Type B pancreatic cell (in vitro differentiated cells): ENCODE measurements around the gene FA2H. TPM values are rescaled to one million over a fixed set of nuclear protein-coding genes. Genes with fewer than 3 reads are reported as not detected.

ENCODE experiments used
- DNase-seq: peaks from one replicate; pipeline ENCODE4 v3.0.0; 2021; ENCODE audit warnings: mixed read lengths; ENCODE audit not compliant: unreplicated experiment; ENCODE audit errors: extremely low spot score
- H3K27ac Mint-ChIP-seq: 2 replicates; pipeline ENCODE4 v1.8.0; 2021; ENCODE audit warnings: mild to moderate bottlenecking, mixed read lengths
- H3K27me3 Mint-ChIP-seq: 2 replicates; pipeline ENCODE4 v1.8.0; 2021; ENCODE audit warnings: mixed read lengths
- H3K36me3 Mint-ChIP-seq: 2 replicates; pipeline ENCODE4 v1.8.0; 2021; ENCODE audit warnings: mixed read lengths
- H3K4me1 Mint-ChIP-seq: one replicate; pipeline ENCODE4 v1.8.0; 2021; ENCODE audit warnings: mixed read lengths; ENCODE audit not compliant: unreplicated experiment
- H3K4me3 Mint-ChIP-seq: 2 replicates; pipeline ENCODE4 v1.8.0; 2021; ENCODE audit warnings: mild to moderate bottlenecking, mixed read lengths
- H3K9me3 Mint-ChIP-seq: 2 replicates; pipeline ENCODE4 v1.8.0; 2021; ENCODE audit warnings: mixed read lengths
- CTCF ChIP-seq: fragments of 200-600 bp; sonication (generic); conservative IDR thresholded peaks from 2 replicates; pipeline ENCODE4 v1.5.0; 2021; ENCODE audit warnings: antibody characterized with exemption, mild to moderate bottlenecking
- total RNA-seq: library from RNA; stranded (reverse); gene quantifications from 2 replicates; pipeline ENCODE4 v1.2.1, GENCODE V29; 2021; ENCODE audit warnings: low replicate concordance

The FA2H gene
- total RNA-seq, 1 donor from 2014 or later: 5.0 TPM

GRCh38 chr16:74700438-74701225 is 74.0 kb downstream of the FA2H start, which contains the start of gene MLKL:
Gene MLKL (minus strand): TSS chr16:74700862. CDS start chr16:74695757, 5,105 bp downstream.
- no peak for TF ChIP-seq CTCF
- H3K27ac Mint-ChIP-seq: peak within 1 kb of the TSS; percentile 73

GRCh38 chr16:74700116-74700437 is 74.5 kb downstream of the FA2H start:
- Mint-ChIP-seq H3K27ac (no peak overlapping the region), H3K9me3 (no peaks in the 10 kb centered on the region), H3K27me3 (peaks cover 18% of the 10 kb centered on the region), H3K36me3 (no peaks in the 10 kb centered on the region), H3K4me1 (peaks cover 6% of the 10 kb centered on the region), H3K4me3 (peak overlapping the region; percentile 84)
- TF ChIP-seq CTCF: no peak
- DNase-seq: no peak

More at GRCh38 chr16:74700438-74701225, 74.0 kb downstream of the FA2H start, which contains the start of gene MLKL:
- Mint-ChIP-seq H3K4me3 (peak within 1 kb of the TSS; percentile 84), H3K4me1 (peaks cover 6% of the 10 kb centered on the region), H3K9me3 (no peaks in the 10 kb centered on the region), H3K27me3 (peaks cover 18% of the 10 kb centered on the region), H3K36me3 (no peaks in the 10 kb centered on the region)
- no peak for DNase-seq

- Mint-ChIP-seq H3K9me3 (no peaks in the 10 kb centered on the region), H3K4me1 (peaks cover 6% of the 10 kb centered on the region), H3K27ac (no peak overlapping the region), H3K4me3 (no peak overlapping the region), H3K36me3 (no peaks in the 10 kb centered on the region), H3K27me3 (peaks cover 18% of the 10 kb centered on the region)
- no peak for TF ChIP-seq CTCF
- no peak for DNase-seq
These were observed 75.0 kb downstream of the FA2H start for GRCh38 chr16:74699666-74700065.

GRCh38 chr16:74698222-74698621 is 76.4 kb downstream of the FA2H start:
- Mint-ChIP-seq H3K4me3 (no peak overlapping the region), H3K4me1 (peaks cover 6% of the 10 kb centered on the region), H3K27me3 (peaks cover 18% of the 10 kb centered on the region), H3K36me3 (no peaks in the 10 kb centered on the region), H3K27ac (no peak overlapping the region), H3K9me3 (no peaks in the 10 kb centered on the region)
- no peak for TF ChIP-seq CTCF
- DNase-seq: no peak

- Mint-ChIP-seq H3K4me3 (peak overlapping the region; percentile 92), H3K27me3 (peaks cover 22% of the 10 kb centered on the region), H3K27ac (peak overlapping the region; percentile 80), H3K4me1 (peaks cover 6% of the 10 kb centered on the region), H3K9me3 (no peaks in the 10 kb centered on the region), H3K36me3 (no peaks in the 10 kb centered on the region)
- no peak for TF ChIP-seq CTCF
- DNase-seq: no peak
These were observed 78.9 kb downstream of the FA2H start for GRCh38 chr16:74695450-74696422.
